HG02885 (cell line): ENCODE results near the gene TBCEL.
"Not testable (repeated sequence)": the region's sequence is repeated elsewhere in the genome, so short reads cannot be mapped to it uniquely, and the experiment has no call there.

Experiments
- ATAC-seq: cut with Tn5 transposase; IDR thresholded peaks from one replicate; pipeline ENCODE4 v1.9.1; 2021; ENCODE audit warnings: mild to moderate bottlenecking; ENCODE audit not compliant: unreplicated experiment, poor library complexity

TBCEL gene

DNA sequence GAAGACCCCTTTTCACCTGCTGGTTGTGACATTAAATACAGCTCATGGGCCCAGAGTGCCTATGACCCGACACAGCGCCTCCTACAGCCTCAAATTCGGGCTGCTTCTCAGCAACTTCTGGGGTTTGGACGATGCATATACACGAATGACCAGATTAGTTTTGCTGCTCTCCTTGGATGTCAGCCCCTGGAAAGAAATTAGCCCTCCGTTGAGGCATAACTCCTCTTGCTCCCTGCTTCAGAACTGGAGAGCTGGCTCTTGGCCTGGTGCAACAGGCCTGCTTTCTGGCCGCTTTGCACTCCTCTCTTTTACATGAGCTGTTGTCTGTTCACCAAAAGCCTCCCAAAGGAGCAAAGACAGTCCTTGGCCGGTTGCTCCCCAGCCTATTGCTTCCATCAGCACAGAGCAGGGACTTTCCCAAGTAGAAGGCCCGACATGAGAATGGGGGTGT lies 80.4 kb downstream of the TBCEL start:
- no peak for ATAC-seq

DNA sequence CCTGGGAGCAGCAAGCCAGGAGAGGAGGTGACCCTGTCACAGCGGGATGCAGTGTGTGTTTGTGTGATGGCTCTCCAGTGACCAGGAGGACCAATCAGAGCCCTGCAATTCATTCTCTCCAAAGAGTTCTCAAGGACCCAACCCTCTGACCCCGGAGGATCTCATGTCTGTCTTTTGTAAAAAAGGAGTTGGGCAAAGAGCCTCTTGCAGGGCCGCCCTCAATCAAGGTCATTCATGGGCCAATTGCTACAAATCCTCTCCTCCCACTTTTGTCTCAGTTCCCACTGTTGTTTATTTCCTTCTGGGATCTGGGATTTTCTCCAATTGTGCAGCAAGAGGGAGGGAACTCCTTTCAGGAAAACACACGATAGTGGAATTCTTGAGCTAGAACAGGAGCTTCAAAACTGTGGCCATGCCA lies 81.2 kb downstream of the TBCEL start:
- no peak for ATAC-seq

DNA sequence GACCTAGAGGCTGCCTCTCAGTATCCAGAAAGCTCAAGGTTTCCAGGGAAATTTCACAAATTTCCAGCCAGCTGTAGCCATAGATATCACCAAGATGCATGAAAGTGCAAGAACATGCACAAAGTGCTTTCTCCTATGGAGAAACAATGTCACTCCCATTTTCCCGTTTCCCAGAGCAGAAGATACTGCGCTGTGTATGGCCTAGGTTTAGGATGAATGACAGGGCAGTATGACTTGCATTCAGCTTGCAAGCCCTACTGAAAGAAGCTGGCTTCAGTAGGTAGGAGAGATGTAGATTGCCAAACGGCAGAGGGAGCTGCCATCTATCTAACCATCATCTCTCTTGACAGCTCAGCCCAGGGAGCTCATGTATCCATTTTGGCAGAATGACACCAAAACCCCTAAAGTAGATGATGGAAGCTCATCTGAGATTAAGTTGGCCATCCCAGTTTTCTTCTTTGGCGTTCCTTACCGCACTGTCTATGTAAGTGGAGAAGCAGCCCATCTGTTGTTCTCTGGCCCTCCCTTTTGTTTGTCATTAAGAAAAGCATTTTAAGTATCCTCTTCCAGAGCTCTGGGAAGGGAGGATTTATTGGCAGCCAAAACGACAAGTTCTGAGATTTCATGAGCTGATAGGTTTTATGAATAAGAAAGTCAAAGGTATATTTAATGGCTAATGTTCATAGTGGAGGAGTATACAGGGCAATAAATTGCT lies 81.7 kb downstream of the TBCEL start:
- ATAC-seq = no peak

DNA sequence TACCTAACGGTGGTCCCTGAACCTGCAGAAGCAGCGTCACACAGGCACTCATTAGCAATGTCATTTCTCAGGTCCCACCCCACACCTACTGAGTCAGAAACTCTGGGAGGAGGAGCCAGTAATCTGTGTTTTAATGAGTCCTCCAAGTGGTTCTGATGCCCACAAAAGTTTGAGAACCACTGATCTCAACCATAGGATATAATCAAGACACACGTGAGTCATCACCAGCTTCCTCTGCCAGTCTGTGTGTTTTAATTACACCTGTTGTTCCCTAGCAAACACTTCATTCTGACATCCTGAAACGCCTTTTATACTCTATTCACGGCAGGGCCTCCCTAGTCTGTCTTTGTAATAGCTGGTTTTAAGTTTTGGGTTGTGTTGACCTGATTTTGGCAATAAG lies 82.9 kb downstream of the TBCEL start:
- no peak for ATAC-seq

DNA sequence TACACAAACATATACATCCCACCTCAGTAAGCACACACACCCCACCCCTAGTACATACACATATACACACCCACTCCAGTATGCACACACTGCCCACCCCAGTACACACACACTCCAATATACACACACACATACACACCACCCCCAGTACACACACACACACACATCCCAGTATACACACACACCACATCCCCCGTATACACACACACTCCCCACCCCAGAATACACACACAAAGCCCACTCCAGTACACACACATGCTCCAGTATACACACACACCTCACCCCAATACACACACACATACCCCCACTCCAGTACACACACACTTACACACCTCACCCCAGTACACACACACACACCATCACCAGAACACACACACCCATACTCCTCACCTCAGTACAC lies 84.5 kb downstream of the TBCEL start:
- no peak for ATAC-seq

DNA sequence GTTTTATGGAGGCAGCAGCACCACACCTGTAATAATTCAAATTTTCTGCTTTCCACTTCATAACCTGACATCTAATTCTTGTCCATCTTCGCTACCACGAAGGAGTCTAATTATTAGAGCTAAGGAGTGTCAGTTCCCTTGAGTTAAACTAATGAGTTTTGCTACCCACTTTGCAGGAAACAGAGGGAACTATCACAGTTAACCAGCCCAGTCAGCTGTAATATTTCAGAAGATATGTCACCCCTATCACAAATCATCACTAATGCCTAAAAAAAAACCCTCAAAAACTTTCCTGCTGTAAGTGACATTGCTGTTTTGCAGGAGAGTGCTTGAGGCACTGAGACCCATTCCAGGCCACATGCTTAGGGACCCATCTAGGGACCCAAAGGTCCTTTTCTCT lies 85.6 kb downstream of the TBCEL start:
- ATAC-seq = no peak

DNA sequence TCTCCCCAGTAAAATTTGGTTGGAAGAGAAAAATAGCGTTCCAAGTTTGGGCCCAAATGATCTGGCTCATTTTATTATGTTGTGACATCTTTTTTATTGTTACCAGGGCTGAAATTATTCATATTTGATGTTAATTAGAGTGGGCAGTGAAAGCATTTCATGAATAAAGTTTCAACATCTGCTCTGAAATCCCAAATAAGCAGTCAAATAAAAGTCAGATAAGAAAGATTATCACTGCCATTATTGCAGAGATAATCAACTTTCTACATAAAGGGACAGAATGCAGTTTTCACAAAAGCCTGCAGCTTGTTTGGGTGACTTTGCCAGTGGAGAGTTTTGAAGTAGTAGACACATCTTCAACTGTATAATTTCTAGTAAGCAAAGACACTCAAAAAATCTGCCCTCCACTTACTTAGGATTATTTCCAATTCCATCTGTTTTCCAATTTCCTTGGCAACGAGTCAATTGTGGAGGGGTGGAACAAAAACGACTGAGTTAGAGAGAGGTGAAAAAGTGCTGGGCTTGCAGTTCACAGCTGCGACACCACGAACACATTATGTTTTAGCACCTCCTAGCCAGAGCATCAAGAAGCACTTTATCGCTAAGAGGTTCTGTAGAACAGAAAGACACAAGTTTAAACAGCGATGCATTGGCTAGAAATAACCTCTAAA lies 86.1 kb downstream of the TBCEL start:
- ATAC-seq = no peak

DNA sequence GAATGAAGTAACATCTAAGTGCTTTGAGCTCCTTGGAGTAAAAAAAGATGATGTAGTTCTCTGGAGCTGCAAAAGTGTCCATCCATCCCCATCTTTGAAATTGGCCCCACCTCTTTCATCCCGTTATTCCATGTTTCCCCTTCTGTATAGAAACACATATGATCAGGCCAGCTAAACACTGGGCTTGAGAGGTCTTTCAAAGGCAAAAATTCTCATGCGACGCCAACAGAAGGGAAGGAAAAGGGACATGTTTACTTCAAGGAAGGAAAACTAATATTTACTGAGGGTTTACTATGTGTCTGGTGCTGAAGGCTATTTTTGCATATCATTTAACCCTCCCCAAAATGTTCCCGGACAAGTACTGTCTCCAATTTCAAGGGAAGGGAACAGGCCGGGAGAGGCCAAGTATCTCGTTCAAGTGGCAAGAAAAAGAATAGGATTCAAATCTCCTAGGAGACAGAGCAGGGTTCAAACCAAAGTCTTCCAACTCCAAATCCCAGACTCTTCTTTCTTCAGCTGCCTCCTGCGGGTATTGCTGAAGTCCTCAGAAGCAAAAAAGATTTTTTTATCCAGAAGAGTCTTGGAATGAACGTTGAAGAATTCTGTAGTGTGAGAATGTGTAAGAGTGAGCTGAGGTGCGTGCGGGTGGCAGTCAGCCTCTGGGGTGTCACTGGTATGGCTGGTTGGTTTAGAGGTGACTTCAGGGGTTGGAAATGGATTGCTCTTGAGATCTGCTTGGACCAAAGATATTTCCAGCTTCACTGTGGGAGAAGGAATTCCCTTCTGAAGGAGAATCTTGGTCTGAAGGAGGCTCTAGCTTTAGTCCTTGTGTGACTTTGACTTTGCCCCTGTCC lies 87.2 kb downstream of the TBCEL start:
- no peak for ATAC-seq

DNA sequence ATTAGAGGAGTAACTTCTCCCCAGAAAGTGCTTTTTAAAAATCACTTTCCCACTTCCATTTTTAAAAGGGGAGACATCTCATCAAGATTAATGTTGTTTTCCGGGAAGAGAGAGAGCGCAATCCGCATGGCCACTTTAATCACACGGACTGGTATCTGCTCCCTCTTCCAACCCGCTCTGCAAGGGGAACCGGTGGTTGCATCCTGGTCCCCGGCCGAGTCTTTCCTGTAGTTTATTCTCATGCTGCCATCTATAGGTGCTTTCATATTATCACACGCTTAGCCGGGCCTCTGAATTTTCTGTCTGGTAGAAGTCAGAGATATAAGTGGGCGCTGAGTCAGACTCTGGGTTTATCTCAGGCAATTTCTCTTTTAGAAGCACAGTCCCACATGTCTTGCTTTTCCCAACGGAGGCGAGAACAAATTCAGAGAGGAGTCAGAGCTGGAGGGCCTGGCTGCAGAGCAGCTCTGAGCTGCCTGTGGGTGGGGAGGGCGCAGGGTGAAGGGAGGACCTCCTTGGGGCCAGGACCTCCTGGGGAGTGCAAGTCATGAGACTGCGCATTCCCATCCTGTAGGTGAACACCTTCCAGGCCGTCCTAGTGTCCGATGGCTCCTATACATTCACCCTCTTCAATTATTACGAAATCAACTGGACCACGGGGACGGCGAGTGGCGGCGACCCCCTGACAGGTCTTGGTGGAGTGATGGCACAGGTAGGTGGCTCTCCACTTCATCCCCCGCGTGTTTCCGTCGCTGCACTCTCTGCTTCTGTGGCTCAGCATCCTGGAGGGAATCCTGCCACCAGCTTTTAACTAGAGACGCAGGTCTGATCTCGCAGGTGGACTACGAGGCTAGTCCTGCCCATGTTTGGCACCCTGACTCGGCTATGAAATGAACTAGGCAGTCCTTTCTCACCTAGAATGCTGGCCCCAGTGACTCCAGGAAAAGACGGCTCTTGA lies 88.9 kb downstream of the TBCEL start:
- ATAC-seq = no peak

DNA sequence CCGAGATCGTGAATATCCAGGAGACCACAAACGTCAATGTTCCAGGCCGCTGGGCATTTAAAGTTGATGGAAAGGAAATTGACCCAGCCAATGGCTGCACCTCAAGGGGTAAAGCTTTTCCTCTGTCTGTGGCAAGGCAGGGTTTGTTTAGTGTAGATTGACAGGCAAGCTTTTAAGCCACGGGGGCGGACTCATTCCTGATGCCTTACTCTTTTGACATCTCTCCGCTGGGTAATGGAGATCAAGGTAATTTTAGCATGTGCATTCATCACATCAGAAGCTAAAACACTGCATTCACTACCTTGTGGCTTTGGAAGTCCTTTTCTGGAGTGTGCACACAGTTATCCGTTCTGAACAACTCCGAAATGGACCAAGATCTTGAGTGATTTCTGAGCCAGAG lies 89.7 kb downstream of the TBCEL start:
- no peak for ATAC-seq

DNA sequence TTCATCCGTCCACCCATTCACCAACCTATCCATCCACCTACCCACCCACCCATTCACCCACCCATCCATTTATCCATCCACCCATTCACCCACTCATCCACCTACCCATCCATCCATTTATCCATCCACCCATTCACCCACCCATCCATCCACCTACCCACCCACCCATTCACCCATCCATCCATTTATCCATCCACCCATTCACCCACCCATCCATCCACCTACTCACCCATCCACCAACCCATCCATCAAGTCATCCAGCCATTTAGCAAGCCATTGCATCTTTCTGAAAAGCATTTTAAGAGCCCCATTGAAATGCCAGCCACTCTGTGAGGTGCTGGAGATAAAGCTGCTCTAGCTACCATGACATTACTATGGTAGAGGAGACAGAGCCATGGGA lies 91.1 kb downstream of the TBCEL start:
- ATAC-seq = not testable (repeated sequence)

DNA sequence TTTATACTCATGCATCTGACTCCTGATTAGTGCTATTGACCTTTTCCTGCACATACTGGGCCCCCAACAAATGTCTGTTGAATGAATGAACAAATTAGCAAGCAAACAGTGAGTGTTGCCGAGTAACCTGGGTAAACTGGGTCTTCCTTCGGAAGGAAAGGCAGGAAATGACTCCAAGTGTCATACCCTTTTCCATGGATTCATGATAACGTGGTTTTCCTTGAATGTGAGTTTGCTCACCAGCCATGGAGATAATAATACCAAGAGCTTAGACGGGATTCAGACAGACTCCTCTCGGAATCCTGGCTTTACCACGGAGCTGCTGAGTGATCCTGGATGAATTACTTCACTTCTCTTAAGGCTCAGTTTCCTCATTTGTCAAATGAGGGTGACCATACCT lies 93.9 kb downstream of the TBCEL start:
- no peak for ATAC-seq

DNA sequence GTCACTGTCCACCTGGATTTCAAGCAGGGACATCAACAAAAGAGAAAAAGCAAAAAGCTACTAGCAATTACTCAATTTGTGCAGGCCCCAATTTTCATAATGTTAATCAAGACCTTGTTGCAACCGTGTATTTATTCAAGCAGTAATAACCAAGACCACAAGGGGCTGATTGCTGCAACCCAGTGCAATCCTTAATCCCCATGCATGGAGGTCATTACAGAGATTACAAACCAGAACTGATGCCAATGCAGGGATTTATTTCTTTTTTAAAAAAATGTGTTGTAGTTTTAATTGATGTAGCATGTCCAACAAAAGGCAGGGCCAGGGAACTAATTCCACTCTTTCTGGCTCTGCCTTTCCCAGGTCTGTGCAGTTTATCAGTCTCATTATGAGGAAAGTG lies 95.5 kb downstream of the TBCEL start:
- no peak for ATAC-seq

DNA sequence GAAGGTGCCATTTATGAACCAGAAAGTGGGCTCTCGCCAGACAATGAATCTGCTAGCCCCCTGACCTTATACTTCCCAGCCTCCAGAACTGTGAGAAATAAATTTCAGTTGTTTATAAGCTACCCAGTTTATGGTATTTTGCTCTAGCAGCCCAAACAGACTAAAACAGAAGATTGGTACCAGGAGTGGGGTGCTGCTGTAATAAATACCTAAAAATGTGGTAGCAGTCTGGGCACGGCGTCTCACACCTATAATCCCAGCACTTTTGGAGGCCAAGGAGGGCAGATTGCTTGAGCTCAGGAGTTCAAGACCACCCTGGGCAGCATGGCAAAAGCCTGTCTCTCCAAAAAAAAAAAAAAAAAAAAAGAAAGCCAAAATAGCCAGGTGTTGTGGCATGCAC lies 98.4 kb downstream of the TBCEL start:
- ATAC-seq = no peak

DNA sequence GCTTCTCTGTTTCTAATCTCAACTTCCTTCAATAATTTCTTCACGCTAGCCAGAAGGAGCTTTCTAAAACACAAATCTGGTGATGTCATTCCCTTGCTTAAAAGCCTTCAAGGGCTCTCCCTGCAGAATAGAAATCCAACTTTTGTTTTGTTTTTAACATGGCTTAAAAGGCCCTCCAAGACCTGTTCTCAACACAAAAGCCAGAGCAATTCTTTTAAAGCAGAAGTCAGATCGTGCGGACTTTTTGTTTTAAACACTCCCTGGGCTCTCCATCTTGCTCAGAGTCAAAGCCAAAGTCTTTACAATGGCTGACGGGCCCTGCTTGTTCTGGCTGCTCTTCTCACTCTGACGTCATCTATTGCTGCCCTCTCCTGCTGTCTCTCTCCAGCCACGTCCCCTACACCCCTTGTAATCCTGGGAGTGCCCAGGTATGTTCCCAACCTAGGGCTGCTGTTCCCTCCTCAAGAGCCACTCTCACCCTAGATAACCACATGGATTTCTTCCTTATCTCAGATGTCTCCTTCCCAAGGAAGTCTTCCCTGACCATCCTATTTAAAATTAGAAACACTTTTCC lies 99.7 kb downstream of the TBCEL start:
- no peak for ATAC-seq

DNA sequence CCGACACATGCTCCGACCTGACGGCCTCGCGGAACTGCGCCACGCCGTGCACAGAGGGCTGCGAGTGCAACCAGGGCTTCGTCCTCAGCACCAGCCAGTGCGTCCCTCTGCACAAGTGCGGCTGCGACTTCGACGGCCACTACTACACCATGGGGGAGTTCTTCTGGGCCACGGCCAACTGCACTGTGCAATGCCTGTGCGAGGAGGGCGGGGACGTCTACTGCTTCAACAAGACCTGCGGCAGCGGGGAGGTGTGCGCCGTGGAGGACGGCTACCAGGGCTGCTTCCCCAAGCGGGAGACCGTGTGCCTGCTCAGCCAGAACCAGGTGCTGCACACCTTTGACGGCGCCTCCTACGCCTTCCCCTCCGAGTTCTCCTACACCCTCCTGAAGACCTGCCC lies 103.9 kb downstream of the TBCEL start:
- ATAC-seq = no peak

DNA sequence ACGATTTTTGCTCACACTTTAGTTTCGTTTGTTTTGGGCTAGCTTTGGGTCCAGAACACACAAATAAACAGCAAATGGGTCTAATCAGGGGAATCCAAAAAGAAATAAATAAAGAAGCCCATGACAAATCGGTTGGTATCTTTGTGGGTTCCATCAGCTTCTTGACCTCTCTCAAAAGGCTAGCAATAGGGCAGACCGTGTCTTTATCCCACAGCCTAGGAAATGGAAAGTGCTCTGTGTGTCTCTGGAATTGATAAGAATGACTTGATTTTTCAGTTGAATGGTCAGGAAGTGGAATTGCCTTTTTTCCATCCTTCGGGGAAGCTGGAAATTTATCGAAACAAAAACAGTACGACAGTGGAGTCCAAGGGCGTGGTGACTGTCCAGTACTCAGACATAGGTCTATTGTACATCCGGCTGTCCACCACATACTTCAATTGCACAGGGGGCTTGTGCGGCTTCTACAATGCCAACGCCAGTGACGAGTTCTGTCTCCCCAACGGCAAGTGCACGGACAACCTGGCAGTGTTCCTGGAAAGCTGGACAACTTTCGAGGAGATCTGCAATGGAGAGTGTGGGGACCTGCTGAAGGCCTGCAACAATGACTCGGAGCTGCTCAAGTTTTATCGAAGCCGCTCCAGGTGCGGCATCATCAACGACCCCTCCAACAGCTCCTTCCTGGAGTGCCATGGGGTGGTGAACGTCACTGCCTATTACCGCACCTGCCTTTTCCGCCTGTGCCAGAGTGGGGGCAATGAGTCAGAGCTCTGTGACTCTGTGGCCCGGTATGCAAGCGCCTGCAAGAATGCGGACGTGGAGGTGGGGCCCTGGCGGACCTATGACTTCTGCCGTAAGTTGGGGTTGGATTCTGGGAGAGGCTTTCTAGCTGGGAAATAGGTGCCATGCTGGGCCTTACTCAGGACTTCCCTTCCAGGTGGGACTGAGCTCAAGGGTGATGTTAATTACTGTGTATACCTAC lies 105.7 kb downstream of the TBCEL start:
- no peak for ATAC-seq

DNA sequence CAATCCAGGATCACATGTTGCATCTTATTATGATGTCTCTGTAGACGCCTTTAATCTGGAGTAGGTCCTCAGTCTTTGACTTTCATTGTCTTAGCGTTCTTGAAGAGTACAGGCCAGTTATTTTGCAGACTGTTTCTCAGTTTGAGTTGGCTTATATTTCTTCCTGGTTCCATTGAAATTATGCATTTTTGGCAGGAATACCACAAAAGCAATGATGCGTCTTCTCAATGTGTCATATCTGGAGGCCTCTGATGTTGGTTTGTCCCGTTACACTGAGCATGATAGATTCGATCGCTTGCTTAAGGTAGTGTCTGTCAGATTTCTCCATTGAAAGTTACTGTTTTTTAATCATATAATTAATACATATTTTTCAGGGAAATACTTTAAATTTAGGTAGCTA lies 107.8 kb downstream of the TBCEL start:
- ATAC-seq = no peak
